HG03108 (cell line): ENCODE measurements around the gene DIDO1.

Source experiments
- ATAC-seq: cut with Tn5 transposase; IDR thresholded peaks from one replicate; pipeline ENCODE4 v1.9.1; 2021; ENCODE audit warnings: moderate library complexity; ENCODE audit not compliant: unreplicated experiment

DIDO1 gene

GRCh38 chr20:62838128-62838891 lies 88.0 kb downstream of the DIDO1 start:
- ATAC-seq, result peak; percentile 71

DNA sequence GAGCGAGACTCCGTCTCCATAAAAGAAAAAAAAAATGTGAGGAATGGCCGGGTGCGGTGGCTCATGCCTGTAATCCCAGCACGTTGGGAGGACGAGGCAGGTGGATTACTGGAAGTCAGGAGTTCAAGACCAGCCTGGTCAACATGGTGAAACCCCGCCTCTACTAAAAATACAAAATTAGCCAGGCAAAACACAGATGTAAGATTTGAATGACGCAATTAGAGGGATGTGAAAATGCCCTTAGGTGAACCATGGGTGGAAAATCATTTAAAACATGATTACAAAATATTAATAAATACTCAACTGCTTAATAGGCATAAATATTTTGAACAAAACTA lies 88.5 kb downstream of the DIDO1 start:
- ATAC-seq, result peak; percentile 8

DNA sequence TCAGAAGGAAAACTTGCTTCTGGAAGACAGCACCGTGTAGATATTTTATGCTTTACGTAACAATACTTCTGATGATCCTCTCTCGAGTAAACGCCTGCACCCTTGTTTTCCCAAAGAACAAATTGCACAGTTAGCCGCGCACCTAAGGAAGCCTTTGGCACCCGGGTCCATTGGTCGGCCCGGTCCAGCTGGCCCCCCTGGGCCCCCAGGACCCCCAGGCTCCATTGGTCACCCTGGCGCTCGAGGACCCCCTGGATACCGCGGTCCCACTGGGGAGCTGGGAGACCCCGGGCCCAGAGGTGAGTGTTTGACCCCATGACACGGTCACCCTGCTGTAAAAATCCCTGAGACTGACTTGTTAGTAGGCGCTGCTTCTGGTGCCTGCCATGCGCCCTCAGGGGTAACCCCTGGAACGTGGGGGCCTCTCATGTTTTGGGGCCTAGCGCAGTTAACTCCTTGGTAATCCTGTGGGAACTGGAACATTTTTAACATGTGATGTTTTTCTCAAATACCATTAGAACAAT lies 89.3 kb downstream of the DIDO1 start:
- ATAC-seq, result no peak

GRCh38 chr20:62835931-62836861 lies 90.1 kb downstream of the DIDO1 start:
- no peak for ATAC-seq

GRCh38 chr20:62834967-62835730 lies 91.2 kb downstream of the DIDO1 start:
- no peak for ATAC-seq

DNA sequence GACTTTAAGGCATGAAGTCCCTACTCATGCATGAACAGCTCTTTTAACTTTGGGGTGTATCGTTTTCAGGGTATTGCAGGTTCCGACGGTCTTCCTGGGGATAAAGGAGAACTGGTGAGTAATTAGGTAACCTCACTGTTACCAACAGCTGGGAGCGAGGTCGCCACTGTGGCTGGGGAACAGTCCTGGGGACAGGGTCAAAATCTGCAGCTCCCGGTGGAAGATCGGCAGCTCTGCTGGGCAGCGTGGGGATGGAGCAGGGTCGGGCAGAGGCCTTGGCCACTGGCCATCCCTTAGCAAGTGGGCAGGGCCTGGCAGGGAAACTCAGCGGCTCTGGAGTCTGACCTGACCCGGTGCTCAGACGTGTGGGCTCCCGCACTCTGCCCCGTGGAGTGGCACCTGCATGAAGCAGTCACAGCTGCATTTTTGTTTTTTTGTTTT lies 93.3 kb downstream of the DIDO1 start:
- ATAC-seq, result peak; percentile 20

GRCh38 chr20:62832212-62832922 lies 93.9 kb downstream of the DIDO1 start:
- ATAC-seq, result peak; percentile 55

DNA sequence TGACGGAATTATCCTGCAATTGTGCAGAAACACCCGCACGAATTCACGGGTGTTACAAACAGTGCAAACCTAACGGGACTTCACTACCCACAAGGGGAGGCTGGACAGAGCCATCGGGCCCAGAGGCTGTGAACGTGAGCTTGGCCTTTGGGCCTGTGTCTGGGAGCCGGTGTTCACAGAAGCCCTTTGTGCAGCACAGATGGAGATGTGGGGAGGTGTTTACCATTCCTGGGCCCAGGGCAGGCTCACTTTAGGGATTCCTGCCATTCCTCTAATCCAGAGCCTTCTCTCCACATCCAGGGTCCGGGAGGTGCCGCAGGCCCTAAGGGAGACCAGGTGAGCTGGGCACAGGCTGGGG lies 94.5 kb downstream of the DIDO1 start:
- no peak for ATAC-seq

GRCh38 chr20:62831361-62831788 lies 94.9 kb downstream of the DIDO1 start:
- ATAC-seq, result no peak

GRCh38 chr20:62830821-62831220 lies 95.5 kb downstream of the DIDO1 start:
- ATAC-seq, result no peak

DNA sequence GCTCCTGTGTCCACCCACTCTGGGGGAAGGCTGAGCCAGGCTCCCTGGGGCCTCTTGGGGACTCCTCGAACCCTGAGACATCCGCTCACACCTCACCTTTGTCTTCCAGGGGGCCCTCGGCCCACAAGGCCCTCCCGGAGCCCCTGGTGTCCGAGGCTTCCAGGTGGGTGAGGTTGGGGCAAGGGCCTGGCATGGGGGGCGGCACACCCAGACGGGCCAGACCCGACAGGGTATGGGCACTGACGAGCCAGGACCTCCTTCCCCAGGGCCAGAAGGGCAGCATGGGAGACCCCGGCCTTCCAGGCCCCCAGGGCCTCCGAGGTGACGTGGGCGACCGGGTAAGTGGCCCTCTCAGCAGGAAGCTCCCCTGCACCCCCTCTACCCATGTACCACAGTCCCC lies 96.1 kb downstream of the DIDO1 start:
- ATAC-seq, result no peak

DNA sequence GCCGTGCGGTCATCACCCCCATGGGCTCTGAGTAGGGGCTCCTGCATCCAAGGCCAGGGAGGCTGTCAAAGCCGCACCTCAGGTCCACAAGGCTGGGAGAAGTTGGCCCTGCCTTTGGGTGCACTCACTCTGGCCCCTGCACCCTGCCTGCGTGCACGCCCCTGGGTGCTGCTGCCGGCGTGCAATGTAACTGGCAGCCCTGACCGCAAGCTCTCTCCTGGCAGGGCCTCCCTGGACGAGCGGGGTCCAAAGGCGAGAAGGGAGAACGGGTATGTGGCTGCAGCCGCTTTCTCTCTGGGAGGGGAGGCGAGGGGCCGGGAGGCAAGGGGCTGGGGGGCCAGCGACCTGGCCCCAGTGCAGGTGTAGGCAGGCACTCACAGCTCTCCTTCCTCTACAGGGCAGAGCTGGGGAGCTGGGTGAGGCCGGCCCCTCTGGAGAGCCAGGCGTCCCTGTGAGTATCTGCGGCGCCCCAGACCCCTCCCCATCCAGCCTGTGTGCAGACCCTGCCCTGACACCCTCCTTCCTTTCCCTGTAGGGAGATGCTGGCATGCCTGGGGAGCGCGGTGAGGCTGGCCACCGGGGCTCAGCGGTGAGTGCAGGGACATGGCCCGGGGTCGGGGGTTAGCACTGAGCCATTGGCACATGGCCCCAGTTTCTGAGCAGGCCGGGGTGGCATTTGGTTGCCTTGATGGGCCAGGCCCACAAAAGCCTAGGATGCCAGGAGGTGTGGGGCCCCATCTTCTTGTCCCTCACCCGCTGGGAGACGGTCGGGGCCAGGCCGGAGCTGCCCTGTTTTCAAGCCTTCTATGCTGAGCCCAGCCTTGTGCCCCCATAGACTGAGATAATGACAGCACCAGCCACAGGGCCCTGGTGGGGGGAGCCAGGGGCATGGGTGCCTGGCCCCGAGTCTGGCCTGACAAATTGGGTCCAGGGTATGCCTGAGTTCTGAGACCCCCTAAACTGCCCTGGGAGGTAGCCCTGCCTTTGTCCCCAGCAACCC lies 96.8 kb downstream of the DIDO1 start:
- no peak for ATAC-seq

- ATAC-seq, result no peak
Measured at GRCh38 chr20:62828511-62829230, 97.6 kb downstream of the DIDO1 start.

- ATAC-seq, result no peak
Measured at GRCh38 chr20:62828051-62828450, 98.3 kb downstream of the DIDO1 start.
